ENCODE data around the gene ZNF512B.

- TF ChIP-seq CTCF (IDR thresholded peaks at IDR 0.05; ENCODE audit: low read length) (no peak), EZH2 (IDR thresholded peaks at IDR 0.05; ENCODE audit: borderline replicate concordance, low read length) (no peak)
Measured at GRCh38 chr20:63974402-63975200, 4.9 kb upstream of the ZNF512B start.

All from OCI-LY1 (cell line).